Bronchial epithelial cell (primary cell): ENCODE measurements around the gene ARL16. TPM values are rescaled to one million over a fixed set of nuclear protein-coding genes. Genes with fewer than 3 reads are reported as not detected.

Source experiments
- DNase-seq: peaks from one replicate; pipeline ENCODE4 v3.0.0-alpha.2; 2010; ENCODE audit warnings: low read depth
- FAIRE-seq: peaks from 2 replicates; lab custom pipeline; 2011; peaks lifted over from hg19 to GRCh38; lab: Jason Lieb, UNC
- H3K27me3 ChIP-seq: 2 replicates; pipeline ENCODE4 v1.5.1; 2011; ENCODE audit warnings: low read length; ENCODE audit not compliant: control insufficient read depth, insufficient read depth
- H3K36me3 ChIP-seq: 2 replicates; pipeline ENCODE4 v1.5.1; 2011; ENCODE audit warnings: low read length; ENCODE audit not compliant: control insufficient read depth, insufficient read depth
- H3K4me3 ChIP-seq: 2 replicates; pipeline ENCODE4 v1.5.1; 2011; ENCODE audit warnings: mild to moderate bottlenecking, low read depth, low read length, control low read depth
- CTCF ChIP-seq: IDR thresholded peaks from 2 replicates; pipeline ENCODE4 v1.5.1; 2011; ENCODE audit warnings: mild to moderate bottlenecking, moderate library complexity, low read length, control low read depth, inconsistent platforms; ENCODE audit not compliant: insufficient read depth, severe bottlenecking
- total RNA-seq: library from RNA; depleted of rRNA; stranded (reverse); fragments of >200 nt; gene quantifications from 2 replicates; pipeline ENCODE4 v1.2.1, GENCODE V29; 2014

Gene ARL16
- total RNA-seq, 1 donor from 2014 or later = 25.8 TPM

- no peak overlapping the region for H3K4me3 ChIP-seq
- no peak for DNase-seq
- H3K36me3 ChIP-seq = peaks cover 9% of the 10 kb centered on the region
- no peak for TF ChIP-seq CTCF
- H3K27me3 ChIP-seq = no peaks in the 10 kb centered on the region
- no peak for FAIRE-seq
Measured at GRCh38 chr17:81716674-81716996, 33.0 kb upstream of the ARL16 start.

GRCh38 chr17:81715872-81716673 lies 32.5 kb upstream of the ARL16 start:
- FAIRE-seq = no peak
- no peaks in the 10 kb centered on the region for H3K27me3 ChIP-seq

GRCh38 chr17:81715107-81715871 lies 31.7 kb upstream of the ARL16 start:
- peaks cover 8% of the 10 kb centered on the region for H3K36me3 ChIP-seq
- no peak overlapping the region for H3K4me3 ChIP-seq
- FAIRE-seq = no peak

More at GRCh38 chr17:81715872-81716673, 32.5 kb upstream of the ARL16 start:
- no peak for DNase-seq
- no peak for TF ChIP-seq CTCF
- no peak overlapping the region for H3K4me3 ChIP-seq
- peaks cover 9% of the 10 kb centered on the region for H3K36me3 ChIP-seq

GRCh38 chr17:81714412-81715106 lies 31.0 kb upstream of the ARL16 start:
- no peaks in the 10 kb centered on the region for H3K27me3 ChIP-seq
- no peak overlapping the region for H3K4me3 ChIP-seq
- DNase-seq (no peak), FAIRE-seq (no peak)
- H3K36me3 ChIP-seq = peaks cover 8% of the 10 kb centered on the region
- TF ChIP-seq CTCF = no peak

More at GRCh38 chr17:81715107-81715871, 31.7 kb upstream of the ARL16 start:
- TF ChIP-seq CTCF = no peak
- DNase-seq = no peak
- no peaks in the 10 kb centered on the region for H3K27me3 ChIP-seq

- Histone ChIP-seq H3K27me3 (no peaks in the 10 kb centered on the region), H3K4me3 (no peak overlapping the region), H3K36me3 (peaks cover 8% of the 10 kb centered on the region)
- TF ChIP-seq CTCF = no peak
- DNase-seq (no peak), FAIRE-seq (no peak)
Measured at GRCh38 chr17:81713556-81714411, 30.2 kb upstream of the ARL16 start.
